ENCODE results near the gene CRYGA. TPM values are rescaled to one million over a fixed set of nuclear protein-coding genes. Genes with fewer than 3 reads are reported as not detected.

CRYGA gene
- total RNA-seq, 2 donors from 2014 or later: not detected

- no peak for ATAC-seq
- 49 to 50% methylated on average over 7 of the region's 7 CpGs for WGBS, 2 donors
- Histone ChIP-seq H3K27ac (no peak overlapping the region), H3K4me3 (no peak overlapping the region), H3K27me3 (no peaks in the 10 kb centered on the region), H3K36me3 (replicated peaks in 1 of 2; ENCODE audit: insufficient read depth in 1 of 2, low read depth in 2 of 2) (no peaks in the 10 kb centered on the region), H3K4me1 (no peaks in the 10 kb centered on the region), H3K9me3 (no peaks in the 10 kb centered on the region)
- peak in 1 of 4 donors; percentile 12 for DNase-seq
- intact Hi-C loops (cut with DNase I): no loop called here
- TF ChIP-seq POLR2A (IDR thresholded peaks at IDR 0.05) (no peak), CTCF (IDR thresholded peaks at IDR 0.05) (no peak)
Observed at GRCh38 chr2:208183526-208183925, 20.1 kb upstream of the CRYGA start.

GRCh38 chr2:208182835-208183234 lies 19.4 kb upstream of the CRYGA start:
- Histone ChIP-seq H3K9me3 (no peaks in the 10 kb centered on the region), H3K27ac (no peak overlapping the region), H3K4me1 (no peaks in the 10 kb centered on the region), H3K36me3 (replicated peaks in 1 of 2; ENCODE audit: insufficient read depth in 1 of 2, low read depth in 2 of 2) (no peaks in the 10 kb centered on the region), H3K4me3 (no peak overlapping the region), H3K27me3 (no peaks in the 10 kb centered on the region)
- DNase-seq (no peak), ATAC-seq (no peak)
- WGBS, 2 donors: 82 to 83% methylated on average over 3 of the region's 3 CpGs
- TF ChIP-seq CTCF (IDR thresholded peaks at IDR 0.05) (no peak), POLR2A (IDR thresholded peaks at IDR 0.05) (no peak)
- intact Hi-C loops (cut with DNase I): no loop called here

- 61 to 67% methylated on average over 4 of the region's 4 CpGs for WGBS, 2 donors
- intact Hi-C loops (cut with DNase I): no loop called here
- ATAC-seq: no peak
Observed at GRCh38 chr2:208179028-208179609, 15.7 kb upstream of the CRYGA start.

GRCh38 chr2:208175840-208176153 lies 12.4 kb upstream of the CRYGA start:
- no peak for TF ChIP-seq POLR2A (IDR thresholded peaks at IDR 0.05)
- TF ChIP-seq CTCF (IDR thresholded peaks at IDR 0.05): no peak
- intact Hi-C loops (cut with DNase I): no loop called here
- no peaks in the 10 kb centered on the region for H3K4me1 ChIP-seq
- no peak for ATAC-seq
- no peaks in the 10 kb centered on the region for H3K36me3 ChIP-seq (replicated peaks in 1 of 2; ENCODE audit: insufficient read depth in 1 of 2, low read depth in 2 of 2)
- H3K9me3 ChIP-seq: no peaks in the 10 kb centered on the region
- no peak overlapping the region for H3K27ac ChIP-seq
- WGBS, 2 donors: 62% methylated on average over 6 of the region's 6 CpGs
- H3K4me3 ChIP-seq: no peak overlapping the region
- H3K27me3 ChIP-seq: no peaks in the 10 kb centered on the region
- DNase-seq: no peak

More at GRCh38 chr2:208179028-208179609, 15.7 kb upstream of the CRYGA start:
- Histone ChIP-seq H3K27me3 (no peaks in the 10 kb centered on the region), H3K9me3 (no peaks in the 10 kb centered on the region), H3K36me3 (replicated peaks in 1 of 2; ENCODE audit: insufficient read depth in 1 of 2, low read depth in 2 of 2) (no peaks in the 10 kb centered on the region), H3K27ac (no peak overlapping the region), H3K4me3 (no peak overlapping the region), H3K4me1 (no peaks in the 10 kb centered on the region)
- no peak for TF ChIP-seq CTCF (IDR thresholded peaks at IDR 0.05)
- no peak for TF ChIP-seq POLR2A (IDR thresholded peaks at IDR 0.05)
- no peak for DNase-seq

- no peaks in the 10 kb centered on the region for H3K36me3 ChIP-seq (replicated peaks in 1 of 2; ENCODE audit: insufficient read depth in 1 of 2, low read depth in 2 of 2)
- intact Hi-C loops (cut with DNase I): no loop called here
- H3K4me3 ChIP-seq: no peak overlapping the region
- ATAC-seq (peak; percentile 99), DNase-seq (peak; percentile 77 to 89 (median 82))
- peak; percentile 66 to 89 (median 81) for TF ChIP-seq CTCF (IDR thresholded peaks at IDR 0.05)
- TF ChIP-seq POLR2A (IDR thresholded peaks at IDR 0.05): no peak
- H3K9me3 ChIP-seq: no peaks in the 10 kb centered on the region
- H3K27ac ChIP-seq: no peak overlapping the region
- H3K4me1 ChIP-seq: no peaks in the 10 kb centered on the region
- WGBS, 2 donors: 27 to 33% methylated on average over 20 to 21 of the region's 21 CpGs
- no peaks in the 10 kb centered on the region for H3K27me3 ChIP-seq
Observed at GRCh38 chr2:208175069-208175839, 11.9 kb upstream of the CRYGA start.

Data from body of pancreas (tissue), 4 donors.